Caco-2 (cell line): ENCODE measurements around the gene PRCP. TPM values are rescaled to one million over a fixed set of nuclear protein-coding genes. Genes with fewer than 3 reads are reported as not detected.

Experiments
- BruUV-seq: library from RNA; stranded (reverse); fragments of 400-500 nt; replicated peaks from 2 replicates; lab custom pipeline; 2021; lab: Mats Ljungman, UMichigan
- CTCF ChIA-PET: fragments of 300-600 bp; sonication (Branson Sonifier 250); formaldehyde crosslinking; loops from one replicate; lab custom pipeline; 2022; ENCODE audit warnings: antibody characterized with exemption; lab: Charles Lee
- POLR2A ChIA-PET: fragments of 300-600 bp; sonication (Branson Sonifier 250); formaldehyde crosslinking; loops from one replicate; lab custom pipeline; 2022; ENCODE audit warnings: antibody characterized with exemption; lab: Charles Lee
- DNase-seq, 2 experiments: peaks; one replicate each; pipeline versions ENCODE4 v3.0.0 to v3.0.0-alpha.2; 2020 to 2022
- H3K27me3 ChIP-seq: replicated peaks from 2 replicates; pipeline ENCODE4 v1.6.0; 2011; ENCODE audit warnings: low read length; ENCODE audit not compliant: control insufficient read depth, insufficient read depth
- H3K36me3 ChIP-seq: 2 replicates; pipeline ENCODE4 v1.5.1; 2011; ENCODE audit warnings: low read length; ENCODE audit not compliant: control insufficient read depth, insufficient read depth
- H3K4me1 ChIP-seq: fragments of 250-450 bp; sonication (Bioruptor Pico); 2 replicates; pipeline ENCODE4 v1.5.1; 2020; ENCODE audit warnings: mild to moderate bottlenecking
- H3K4me3 ChIP-seq: 2 replicates; pipeline ENCODE4 v1.5.1; 2011; ENCODE audit warnings: low read depth, mild to moderate bottlenecking, control low read depth, low read length
- H3K9me3 ChIP-seq: fragments of 250-450 bp; sonication (Bioruptor Pico); 2 replicates; pipeline ENCODE4 v1.5.1; 2020; ENCODE audit warnings: mild to moderate bottlenecking, moderate library complexity
- H3K27ac Mint-ChIP-seq: one replicate; pipeline ENCODE4 v1.8.0; 2022; ENCODE audit warnings: mixed read lengths; ENCODE audit not compliant: unreplicated experiment
- H3K27me3 Mint-ChIP-seq: one replicate; pipeline ENCODE4 v1.8.0; 2022; ENCODE audit warnings: mixed read lengths; ENCODE audit not compliant: insufficient read depth, unreplicated experiment
- H3K36me3 Mint-ChIP-seq: one replicate; pipeline ENCODE4 v1.8.0; 2022; ENCODE audit warnings: mild to moderate bottlenecking, mixed read lengths; ENCODE audit not compliant: insufficient read depth, unreplicated experiment
- H3K4me1 Mint-ChIP-seq: one replicate; pipeline ENCODE4 v1.8.0; 2022; ENCODE audit warnings: low read depth, mixed read lengths; ENCODE audit not compliant: unreplicated experiment
- H3K4me3 Mint-ChIP-seq: one replicate; pipeline ENCODE4 v1.8.0; 2022; ENCODE audit warnings: mild to moderate bottlenecking, moderate library complexity, mixed read lengths; ENCODE audit not compliant: unreplicated experiment
- H3K9me3 Mint-ChIP-seq: one replicate; pipeline ENCODE4 v1.8.0; 2022; ENCODE audit warnings: mixed read lengths; ENCODE audit not compliant: unreplicated experiment
- CTCF ChIP-seq, 2 experiments: fragments of 200-600 bp in 1 of 2; IDR thresholded peaks; 1 replicate in 1 of 2; 2 replicates in 1 of 2; pipeline versions ENCODE4 v1.5.1 to v1.8.0; 2011 to 2022; ENCODE audit warnings: antibody characterized with exemption in 1 of 2, control low read depth in 1 of 2, inconsistent platforms in 1 of 2, low read depth in 1 of 2, low read length in 1 of 2, mild to moderate bottlenecking in 1 of 2, moderate library complexity in 1 of 2; ENCODE audit not compliant: insufficient read depth in 1 of 2, severe bottlenecking in 1 of 2, unreplicated experiment in 1 of 2
- intact Hi-C: fragments of 100-400 bp; cut with micrococcal nuclease; formaldehyde crosslinking; loops from one replicate; pipeline ENCODE4 v1.10.0; 2022; ENCODE audit not compliant: unreplicated experiment
- total RNA-seq: library from RNA; stranded (reverse); gene quantifications from 2 replicates; pipeline ENCODE4 v1.2.3, GENCODE V29; 2022

Gene PRCP
- total RNA-seq, 1 experiment from 2014 or later, result 107 TPM

- H3K36me3 Mint-ChIP-seq, result no peaks in the 10 kb centered on the region
Observed at GRCh38 chr11:82939456-82939855, 39.2 kb upstream of the PRCP start.

GRCh38 chr11:82937554-82937953 is 37.3 kb upstream of the PRCP start:
- Mint-ChIP-seq H3K9me3 (peaks cover 23% of the 10 kb centered on the region), H3K4me1 (no peaks in the 10 kb centered on the region), H3K27ac (no peak overlapping the region), H3K27me3 (no peaks in the 10 kb centered on the region), H3K36me3 (peaks cover 12% of the 10 kb centered on the region), H3K4me3 (no peak overlapping the region)
- no peak for TF ChIP-seq CTCF (IDR thresholded peaks at IDR 0.05; ENCODE audit: insufficient read depth in 1 of 2, low read depth in 1 of 2, low read length in 1 of 2, severe bottlenecking in 1 of 2, unreplicated experiment in 1 of 2)
- POLR2A ChIA-PET, result no interaction called here
- no peak for DNase-seq
- no TSS peak for BruUV-seq
- CTCF ChIA-PET, result no interaction called here
- Histone ChIP-seq H3K27me3 (no peaks in the 10 kb centered on the region), H3K9me3 (no peaks in the 10 kb centered on the region; the same call in 1 of the 2 replicates), H3K4me1 (no peaks in the 10 kb centered on the region), H3K36me3 (no peaks in the 10 kb centered on the region), H3K4me3 (no peak overlapping the region)
- intact Hi-C loops, result no loop called here

More at GRCh38 chr11:82939456-82939855, 39.2 kb upstream of the PRCP start:
- intact Hi-C loops, result no loop called here
- Histone ChIP-seq H3K27me3 (no peaks in the 10 kb centered on the region), H3K9me3 (peaks cover 3% of the 10 kb centered on the region; the same call in 1 of the 2 replicates), H3K4me3 (no peak overlapping the region), H3K36me3 (no peaks in the 10 kb centered on the region), H3K4me1 (peaks cover 13% of the 10 kb centered on the region)
- no peak overlapping the region for H3K27ac Mint-ChIP-seq
- no TSS peak for BruUV-seq
- H3K9me3 Mint-ChIP-seq, result peaks cover 23% of the 10 kb centered on the region
- no peak for DNase-seq
- no peak for TF ChIP-seq CTCF (IDR thresholded peaks at IDR 0.05; ENCODE audit: insufficient read depth in 1 of 2, low read depth in 1 of 2, low read length in 1 of 2, severe bottlenecking in 1 of 2, unreplicated experiment in 1 of 2)
- POLR2A ChIA-PET, result no interaction called here
- H3K4me1 Mint-ChIP-seq, result no peaks in the 10 kb centered on the region
- CTCF ChIA-PET, result interaction anchor here (0.7 kb wide), 1 partner anchor 14 kb away, joined by 3 read pairs; no protein-coding TSS in a partner anchor
- H3K27me3 Mint-ChIP-seq, result no peaks in the 10 kb centered on the region
- H3K4me3 Mint-ChIP-seq, result no peak overlapping the region

GRCh38 chr11:82936261-82936660 is 36.0 kb upstream of the PRCP start:
- intact Hi-C loops, result no loop called here
- H3K27ac Mint-ChIP-seq, result no peak overlapping the region
- CTCF ChIA-PET, result no interaction called here

More at GRCh38 chr11:82936261-82936660, 36.0 kb upstream of the PRCP start:
- Mint-ChIP-seq H3K9me3 (peaks cover 16% of the 10 kb centered on the region), H3K27me3 (no peaks in the 10 kb centered on the region), H3K4me3 (no peak overlapping the region), H3K4me1 (no peaks in the 10 kb centered on the region), H3K36me3 (peaks cover 19% of the 10 kb centered on the region)
- Histone ChIP-seq H3K4me3 (no peak overlapping the region), H3K36me3 (no peaks in the 10 kb centered on the region), H3K27me3 (no peaks in the 10 kb centered on the region), H3K9me3 (no peaks in the 10 kb centered on the region; the same call in 1 of the 2 replicates), H3K4me1 (no peaks in the 10 kb centered on the region)
- TF ChIP-seq CTCF (IDR thresholded peaks at IDR 0.05; ENCODE audit: insufficient read depth in 1 of 2, low read depth in 1 of 2, low read length in 1 of 2, severe bottlenecking in 1 of 2, unreplicated experiment in 1 of 2), result no peak
- BruUV-seq, result no TSS peak
- POLR2A ChIA-PET, result no interaction called here
- no peak for DNase-seq
